Stomach smooth muscle (tissue), 2 donors: ENCODE measurements around the gene AIFM2.
"Not testable (repeated sequence)": the region's sequence is repeated elsewhere in the genome, so short reads cannot be mapped to it uniquely, and the experiment has no call there.

Experiments
- H3K27ac ChIP-seq: one replicate; pipeline ENCODE4 v1.7.0; 2013; ENCODE audit warnings: mild to moderate bottlenecking, low read length, inconsistent platforms
- H3K27me3 ChIP-seq, 2 donors: one replicate each; pipeline ENCODE4 v1.7.0; 2013; ENCODE audit warnings: low read length in 2 of 2; ENCODE audit not compliant: insufficient read depth in 2 of 2, control insufficient read depth in 1 of 2
- H3K36me3 ChIP-seq, 2 donors: one replicate each; pipeline ENCODE4 v1.7.0; 2013; ENCODE audit warnings: low read length in 2 of 2; ENCODE audit not compliant: control insufficient read depth in 2 of 2, insufficient read depth in 2 of 2
- H3K4me1 ChIP-seq: one replicate; pipeline ENCODE4 v1.7.0; 2013; ENCODE audit warnings: low read length; ENCODE audit not compliant: control insufficient read depth, insufficient read depth
- H3K4me3 ChIP-seq, 2 donors: one replicate each; pipeline ENCODE4 v1.7.0; 2013; ENCODE audit warnings: low read length in 2 of 2
- H3K9ac ChIP-seq, 2 donors: one replicate each; pipeline ENCODE4 v1.7.0; 2013; ENCODE audit warnings: low read length in 2 of 2, mild to moderate bottlenecking in 1 of 2
- H3K9me3 ChIP-seq, 2 donors: one replicate each; pipeline ENCODE4 v1.7.0; 2013; ENCODE audit warnings: low read length in 2 of 2; ENCODE audit not compliant: control insufficient read depth in 2 of 2
- donor health status: healthy.
- donor health status: Pancreatic carcinoma.

The AIFM2 gene

DNA sequence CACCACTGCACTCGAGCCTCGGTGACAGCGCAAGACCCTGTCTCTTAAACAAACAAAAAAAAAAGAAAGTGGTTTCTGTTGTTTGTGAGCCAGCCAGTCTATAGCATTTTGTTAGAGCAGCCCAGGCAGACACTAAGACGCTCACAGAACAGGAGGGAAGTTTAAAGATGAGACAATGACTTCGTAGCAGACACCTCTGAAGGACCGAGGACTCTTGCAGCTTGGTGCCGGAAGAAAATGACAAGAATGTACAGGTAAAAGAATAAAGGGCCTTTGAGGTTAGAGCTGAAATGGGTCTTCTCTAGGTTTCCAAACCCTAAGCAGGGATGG, 40.3 kb downstream of the AIFM2 start:
- Histone ChIP-seq H3K36me3 (peaks cover 30 to 35% of the 10 kb centered on the region in 2 donors), H3K4me1 (no peaks in the 10 kb centered on the region), H3K9me3 (no peaks in the 10 kb centered on the region), H3K27ac (no peak overlapping the region), H3K27me3 (no peaks in the 10 kb centered on the region), H3K4me3 (no peak overlapping the region), H3K9ac (no peak overlapping the region)

DNA sequence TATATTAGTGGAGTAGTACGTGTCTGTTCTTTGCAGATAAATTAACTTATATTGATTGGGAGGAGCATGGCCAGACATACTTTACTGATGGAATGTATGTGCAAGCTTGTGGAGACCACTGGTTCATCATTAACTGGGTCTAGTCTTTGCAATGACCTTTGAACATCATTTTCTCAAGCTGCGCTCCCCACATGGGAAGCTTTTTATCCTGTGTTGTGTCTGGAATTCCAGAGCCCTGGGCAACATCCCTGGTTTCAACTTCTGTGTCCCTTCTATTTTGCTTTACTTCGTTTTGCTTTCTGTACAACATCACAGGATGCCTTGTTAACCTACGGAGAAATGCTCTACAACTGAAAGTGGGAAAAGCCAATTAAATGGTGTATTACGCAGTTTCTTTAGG, 41.7 kb downstream of the AIFM2 start:
- no peaks in the 10 kb centered on the region for H3K27me3 ChIP-seq
- no peaks in the 10 kb centered on the region for H3K4me1 ChIP-seq
- no peak overlapping the region for H3K9ac ChIP-seq
- peaks cover 24 to 35% of the 10 kb centered on the region in 2 donors for H3K36me3 ChIP-seq
- no peaks in the 10 kb centered on the region for H3K9me3 ChIP-seq
- no peak overlapping the region for H3K4me3 ChIP-seq
- no peak overlapping the region for H3K27ac ChIP-seq

DNA sequence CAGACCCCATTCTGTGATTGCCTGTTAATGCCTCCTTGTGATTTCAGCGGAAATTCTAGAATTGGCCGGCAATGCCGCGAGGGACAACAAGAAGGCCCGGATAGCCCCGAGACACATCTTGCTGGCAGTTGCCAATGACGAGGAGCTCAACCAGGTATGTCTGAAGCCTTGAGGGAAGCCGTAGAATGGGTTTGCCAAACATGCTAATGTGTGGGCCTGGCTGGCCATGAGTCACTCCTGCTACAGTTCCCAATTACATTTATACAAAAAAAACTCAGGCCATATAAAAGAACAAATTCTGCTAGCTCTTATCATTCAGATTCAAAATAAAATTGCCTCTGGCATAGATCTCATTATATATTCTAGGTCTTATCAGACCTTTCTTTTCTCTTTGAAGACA, 42.6 kb downstream of the AIFM2 start:
- Histone ChIP-seq H3K36me3 (peaks cover 23 to 35% of the 10 kb centered on the region in 2 donors), H3K9ac (no peak overlapping the region), H3K4me1 (no peaks in the 10 kb centered on the region), H3K27me3 (no peaks in the 10 kb centered on the region), H3K9me3 (no peaks in the 10 kb centered on the region), H3K27ac (no peak overlapping the region), H3K4me3 (no peak overlapping the region)

DNA sequence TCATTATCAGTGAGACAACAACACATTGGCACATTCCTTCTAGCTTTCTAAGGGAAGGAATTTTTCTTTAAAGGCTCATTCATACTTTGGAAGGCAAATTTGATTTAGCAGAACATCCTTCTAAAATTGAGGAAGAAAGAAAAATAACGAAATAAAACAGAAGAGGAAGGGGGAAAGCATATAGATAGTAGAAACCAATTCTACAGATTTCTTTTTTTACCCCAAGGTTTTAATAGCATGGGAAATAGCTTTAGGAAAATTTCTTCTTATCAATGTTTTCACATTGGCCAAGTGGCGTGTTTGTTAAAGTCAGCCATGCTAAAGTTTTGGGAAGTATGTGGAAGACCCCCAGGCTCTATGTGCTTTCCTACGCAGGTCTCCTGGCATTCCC, 44.3 kb downstream of the AIFM2 start:
- H3K27ac ChIP-seq, result no peak overlapping the region
- peaks cover 17 to 21% of the 10 kb centered on the region in 2 donors for H3K36me3 ChIP-seq
- no peak overlapping the region for H3K4me3 ChIP-seq
- H3K27me3 ChIP-seq, result no peaks in the 10 kb centered on the region
- no peaks in the 10 kb centered on the region for H3K9me3 ChIP-seq
- H3K9ac ChIP-seq, result no peak overlapping the region
- H3K4me1 ChIP-seq, result no peaks in the 10 kb centered on the region

DNA sequence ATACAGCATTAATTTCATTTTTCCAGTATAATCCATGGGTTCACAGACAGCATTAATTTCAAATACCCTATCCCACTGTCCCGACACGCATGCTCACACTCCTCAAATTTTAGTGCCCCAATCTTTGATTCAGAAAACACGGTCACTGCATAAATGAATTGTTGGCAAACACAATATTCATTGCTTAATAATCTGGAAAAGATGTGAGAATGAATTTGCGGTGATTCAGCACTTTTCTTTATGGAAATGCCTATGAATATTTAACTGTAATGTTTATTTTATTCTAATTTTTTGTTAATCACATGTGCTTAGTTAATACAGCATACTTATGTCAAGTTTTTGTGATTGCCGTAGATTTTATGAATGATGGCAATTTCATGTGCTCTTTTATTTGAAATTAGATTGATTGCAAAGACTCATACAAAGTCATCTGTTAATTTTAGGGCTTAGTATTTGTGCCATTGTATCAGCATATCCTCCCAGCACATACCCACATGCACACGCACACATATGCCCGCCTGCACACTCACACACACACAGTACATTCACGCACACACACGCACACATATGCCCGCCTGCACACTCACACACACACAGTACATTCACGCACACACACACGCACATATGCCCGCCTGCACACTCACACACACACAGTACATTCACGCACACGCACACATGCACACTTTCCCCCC, 44.9 kb downstream of the AIFM2 start:
- peaks cover 16 to 20% of the 10 kb centered on the region in 2 donors for H3K36me3 ChIP-seq
- no peaks in the 10 kb centered on the region for H3K27me3 ChIP-seq
- no peaks in the 10 kb centered on the region for H3K9me3 ChIP-seq
- H3K4me3 ChIP-seq, result no peak overlapping the region
- H3K27ac ChIP-seq, result no peak overlapping the region
- no peak overlapping the region for H3K9ac ChIP-seq
- H3K4me1 ChIP-seq, result no peaks in the 10 kb centered on the region

DNA sequence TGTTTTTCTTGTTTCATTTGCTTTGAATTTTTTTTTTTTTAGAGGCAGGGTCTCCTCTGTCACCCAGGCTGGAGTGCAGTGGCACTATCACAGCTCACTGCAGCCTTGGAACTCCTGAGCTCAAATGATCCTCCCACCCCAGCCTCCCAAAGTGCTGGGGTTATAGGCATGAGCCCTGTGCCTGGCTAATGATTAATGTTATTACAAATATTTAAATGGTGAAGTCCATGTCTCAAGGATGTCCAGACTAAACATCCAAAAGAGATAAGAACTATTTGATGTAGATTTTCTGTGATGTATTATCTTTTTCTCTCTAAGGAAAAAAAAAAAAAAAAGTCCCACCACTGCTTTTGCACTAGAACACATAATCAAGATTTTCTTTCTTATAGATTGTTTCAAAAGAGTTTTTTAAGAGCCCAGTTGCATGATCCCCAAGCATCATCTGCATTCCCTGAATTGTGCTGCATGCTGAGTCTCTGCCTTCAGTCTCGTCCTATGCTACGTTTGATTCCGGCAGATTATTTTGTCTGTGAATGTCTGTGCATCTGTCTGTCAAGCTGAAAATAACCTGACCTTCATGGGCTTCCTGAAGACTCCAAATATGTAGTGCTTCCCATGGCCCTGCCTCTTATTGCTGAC, 46.5 kb downstream of the AIFM2 start:
- H3K36me3 ChIP-seq, result peaks cover 5 to 13% of the 10 kb centered on the region in 2 donors

DNA sequence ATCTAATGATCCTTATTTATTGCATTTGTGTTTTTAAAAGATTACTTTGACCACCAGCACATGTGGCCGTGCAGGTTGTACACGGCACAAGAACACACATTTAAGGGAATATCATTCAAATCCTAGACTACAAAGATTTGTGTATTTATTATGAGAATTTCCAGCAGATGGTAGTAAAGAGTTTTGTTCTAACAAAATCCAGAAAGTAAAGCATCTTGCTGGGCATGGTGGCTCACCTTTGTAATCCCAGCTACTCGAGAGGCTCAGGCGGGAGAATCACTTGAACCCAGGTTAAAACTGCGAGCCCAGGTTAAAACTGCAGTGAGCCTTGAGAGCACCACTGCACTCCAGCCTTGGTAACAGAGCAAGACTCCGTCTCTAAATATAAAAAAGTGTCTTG, 48.4 kb downstream of the AIFM2 start:
- Histone ChIP-seq H3K27ac (no peak overlapping the region), H3K4me3 (no peak overlapping the region), H3K27me3 (no peaks in the 10 kb centered on the region), H3K9me3 (no peaks in the 10 kb centered on the region), H3K9ac (no peak overlapping the region), H3K36me3 (peaks cover 0 to 10% of the 10 kb centered on the region in 2 donors), H3K4me1 (no peaks in the 10 kb centered on the region)

More for the DNA sequence above, 46.5 kb downstream of the AIFM2 start:
- Histone ChIP-seq H3K4me3 (no peak overlapping the region), H3K9ac (no peak overlapping the region), H3K27me3 (no peaks in the 10 kb centered on the region), H3K4me1 (no peaks in the 10 kb centered on the region), H3K9me3 (no peaks in the 10 kb centered on the region), H3K27ac (no peak overlapping the region)

DNA sequence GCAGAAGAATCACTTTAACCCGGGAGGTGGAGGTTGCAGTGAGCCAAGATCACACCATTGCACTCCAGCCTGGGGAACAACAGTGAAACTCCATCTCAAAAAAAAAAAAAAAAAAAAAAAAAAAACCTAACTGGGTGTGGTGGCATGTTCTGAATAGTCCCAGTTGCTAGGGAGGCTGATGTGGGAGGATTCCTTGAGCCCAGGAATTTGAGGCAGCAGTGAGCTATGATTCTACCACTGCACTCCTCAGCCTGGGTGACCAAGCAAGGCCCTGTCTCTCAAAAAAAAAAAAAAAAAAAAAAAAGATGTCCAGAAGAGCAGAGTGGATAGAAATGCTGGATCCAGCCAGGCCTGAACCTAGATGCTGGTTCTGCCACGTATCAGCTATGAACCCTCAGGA, 51.8 kb downstream of the AIFM2 start:
- H3K27ac ChIP-seq, H3K9ac ChIP-seq, H3K4me3 ChIP-seq, H3K9me3 ChIP-seq, H3K4me1 ChIP-seq, H3K27me3 ChIP-seq: not testable (repeated sequence)
- peaks cover 6 to 12% of the 10 kb centered on the region in 2 donors for H3K36me3 ChIP-seq

DNA sequence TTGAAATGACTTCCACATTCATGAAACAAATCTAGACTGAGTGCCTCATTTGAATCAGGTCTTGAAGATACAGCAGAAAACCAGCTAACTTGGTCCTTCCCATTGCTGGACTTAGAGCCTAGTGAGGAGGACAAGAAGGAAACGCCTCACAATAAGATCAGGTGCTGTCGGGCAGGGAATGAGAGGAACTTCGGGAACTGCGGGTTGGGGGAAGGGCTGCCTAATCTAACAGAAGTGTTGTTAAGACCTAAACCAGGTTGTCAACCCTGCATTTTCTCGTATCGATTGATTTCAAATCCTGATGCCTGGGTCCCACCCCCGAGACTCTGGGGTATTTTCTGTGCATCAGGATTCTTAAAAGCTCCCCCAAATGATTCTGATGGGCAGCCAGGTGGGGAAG, 53.7 kb downstream of the AIFM2 start:
- Histone ChIP-seq H3K4me1 (no peaks in the 10 kb centered on the region), H3K9me3 (no peaks in the 10 kb centered on the region), H3K27me3 (no peaks in the 10 kb centered on the region), H3K36me3 (peaks cover 6 to 15% of the 10 kb centered on the region in 2 donors), H3K4me3 (no peak overlapping the region), H3K27ac (no peak overlapping the region), H3K9ac (no peak overlapping the region)

DNA sequence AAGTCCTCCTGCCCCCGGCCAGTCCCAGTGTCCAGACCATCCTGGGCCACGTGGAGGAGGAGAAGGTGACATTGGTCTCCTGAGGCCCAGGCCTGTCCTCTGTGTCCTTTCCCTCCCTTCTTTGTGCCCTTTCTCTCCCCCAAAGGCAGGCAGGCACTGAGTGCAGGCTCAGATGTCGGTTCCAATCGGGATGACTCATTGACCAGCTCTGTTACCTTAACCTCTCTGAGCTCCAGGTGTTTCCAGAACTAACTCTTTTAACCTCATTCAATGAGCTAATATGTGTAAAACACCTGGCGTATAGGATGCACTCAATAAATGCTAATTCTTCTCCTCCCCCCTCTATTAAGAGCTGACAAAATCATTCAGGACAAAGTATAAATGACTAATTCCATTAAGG, 54.3 kb downstream of the AIFM2 start:
- Histone ChIP-seq H3K27ac (no peak overlapping the region), H3K36me3 (peaks cover 6 to 12% of the 10 kb centered on the region in 2 donors), H3K27me3 (no peaks in the 10 kb centered on the region), H3K4me1 (no peaks in the 10 kb centered on the region), H3K4me3 (no peak overlapping the region), H3K9ac (no peak overlapping the region), H3K9me3 (no peaks in the 10 kb centered on the region)

DNA sequence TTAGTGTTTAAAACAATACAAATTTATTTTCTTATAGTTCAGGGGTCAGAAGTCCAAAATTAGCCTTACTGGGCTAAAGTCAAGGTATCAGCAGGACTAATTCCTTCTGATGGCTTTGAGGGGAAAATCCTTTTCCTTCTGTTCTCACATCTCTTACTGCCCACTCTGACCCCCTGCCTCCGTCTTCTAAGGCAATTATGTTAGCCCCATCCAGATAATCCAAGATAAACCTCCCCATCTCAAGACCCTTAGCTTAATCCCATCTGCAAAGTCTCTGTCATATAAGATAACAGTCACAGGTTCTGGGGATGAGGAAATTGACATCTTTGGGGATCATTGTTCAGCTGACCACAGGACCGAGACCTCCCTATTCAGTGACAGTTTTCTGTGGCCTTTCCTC, 57.7 kb downstream of the AIFM2 start:
- H3K9ac ChIP-seq, result no peak overlapping the region
- H3K9me3 ChIP-seq, result no peaks in the 10 kb centered on the region
- H3K4me3 ChIP-seq, result no peak overlapping the region
- H3K27ac ChIP-seq, result no peak overlapping the region
- no peaks in the 10 kb centered on the region for H3K27me3 ChIP-seq
- no peaks in the 10 kb centered on the region for H3K4me1 ChIP-seq
- peaks cover 5 to 6% of the 10 kb centered on the region in 2 donors for H3K36me3 ChIP-seq
